Omental fat pad (tissue), 4 donors: ENCODE data around the gene CTLA4. TPM values are rescaled to one million over a fixed set of nuclear protein-coding genes. Genes with fewer than 3 reads are reported as not detected.

Experiments used
- ATAC-seq: fragments of 150-250 bp; one replicate; pipeline ENCODE4 v1.9.1; 2016; ENCODE audit warnings: mild to moderate bottlenecking, moderate library complexity; ENCODE audit not compliant: low FRiP score
- DNase-seq: peaks from one replicate; pipeline ENCODE4 v3.0.0-alpha.2; 2019; ENCODE audit warnings: low spot score
- total RNA-seq, 4 donors: library from RNA; depleted of rRNA; stranded (reverse); fragments of >200 nt; gene quantifications; one replicate each; pipeline ENCODE4 v1.1.0, GENCODE V29; 2016
- TF ChIP-seq, protein P1 (sequence below), 3 donors: fragments of 450-650 bp; IDR thresholded peaks; one replicate each; pipeline ENCODE4 v1.5.1; 2016 to 2017; ENCODE audit warnings: antibody characterized with exemption in 3 of 3, mild to moderate bottlenecking in 3 of 3, moderate library complexity in 2 of 3

Gene CTLA4
- total RNA-seq, 4 donors from 2014 or later: 2.0 to 4.7 (median 2.3) TPM; not detected in 1

GRCh38 chr2:203855274-203855673 is 12.3 kb upstream of the CTLA4 start:
- TF ChIP-seq, protein P1, sequence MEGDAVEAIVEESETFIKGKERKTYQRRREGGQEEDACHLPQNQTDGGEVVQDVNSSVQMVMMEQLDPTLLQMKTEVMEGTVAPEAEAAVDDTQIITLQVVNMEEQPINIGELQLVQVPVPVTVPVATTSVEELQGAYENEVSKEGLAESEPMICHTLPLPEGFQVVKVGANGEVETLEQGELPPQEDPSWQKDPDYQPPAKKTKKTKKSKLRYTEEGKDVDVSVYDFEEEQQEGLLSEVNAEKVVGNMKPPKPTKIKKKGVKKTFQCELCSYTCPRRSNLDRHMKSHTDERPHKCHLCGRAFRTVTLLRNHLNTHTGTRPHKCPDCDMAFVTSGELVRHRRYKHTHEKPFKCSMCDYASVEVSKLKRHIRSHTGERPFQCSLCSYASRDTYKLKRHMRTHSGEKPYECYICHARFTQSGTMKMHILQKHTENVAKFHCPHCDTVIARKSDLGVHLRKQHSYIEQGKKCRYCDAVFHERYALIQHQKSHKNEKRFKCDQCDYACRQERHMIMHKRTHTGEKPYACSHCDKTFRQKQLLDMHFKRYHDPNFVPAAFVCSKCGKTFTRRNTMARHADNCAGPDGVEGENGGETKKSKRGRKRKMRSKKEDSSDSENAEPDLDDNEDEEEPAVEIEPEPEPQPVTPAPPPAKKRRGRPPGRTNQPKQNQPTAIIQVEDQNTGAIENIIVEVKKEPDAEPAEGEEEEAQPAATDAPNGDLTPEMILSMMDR (IDR thresholded peaks at IDR 0.05): no peak
- ATAC-seq: no peak
- DNase-seq: no peak

GRCh38 chr2:203857656-203858055 is 9.9 kb upstream of the CTLA4 start:
- DNase-seq (no peak), ATAC-seq (no peak)
- TF ChIP-seq, protein P1 (IDR thresholded peaks at IDR 0.05): no peak

- ATAC-seq (no peak), DNase-seq (no peak)
- TF ChIP-seq, protein P1 (IDR thresholded peaks at IDR 0.05): no peak
Observed at GRCh38 chr2:203858176-203858575, 9.4 kb upstream of the CTLA4 start.

GRCh38 chr2:203859030-203859789 is 8.4 kb upstream of the CTLA4 start:
- no peak for ATAC-seq
- TF ChIP-seq, protein P1 (IDR thresholded peaks at IDR 0.05): no peak
- DNase-seq: no peak

DNA sequence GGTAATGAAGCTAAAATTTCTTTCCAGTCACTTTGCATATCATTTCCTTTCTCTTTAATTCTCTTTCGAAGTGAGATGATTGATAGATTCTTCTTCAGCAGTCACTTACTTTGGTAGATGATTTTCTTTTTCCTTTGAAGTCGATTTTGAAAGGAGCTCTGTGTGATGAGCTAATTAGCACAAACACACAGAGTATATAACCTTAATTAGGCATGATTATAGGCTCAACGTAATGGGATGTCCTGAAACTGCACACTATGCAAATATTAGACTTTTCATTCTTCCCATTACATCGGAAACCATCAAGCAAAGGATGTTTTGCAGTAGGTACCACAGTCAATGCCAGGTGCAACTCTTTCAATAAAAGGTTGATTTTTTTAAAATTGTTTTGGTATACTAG is 6.4 kb upstream of the CTLA4 start:
- ATAC-seq: no peak
- DNase-seq: no peak
- TF ChIP-seq, protein P1 (IDR thresholded peaks at IDR 0.05): no peak

DNA sequence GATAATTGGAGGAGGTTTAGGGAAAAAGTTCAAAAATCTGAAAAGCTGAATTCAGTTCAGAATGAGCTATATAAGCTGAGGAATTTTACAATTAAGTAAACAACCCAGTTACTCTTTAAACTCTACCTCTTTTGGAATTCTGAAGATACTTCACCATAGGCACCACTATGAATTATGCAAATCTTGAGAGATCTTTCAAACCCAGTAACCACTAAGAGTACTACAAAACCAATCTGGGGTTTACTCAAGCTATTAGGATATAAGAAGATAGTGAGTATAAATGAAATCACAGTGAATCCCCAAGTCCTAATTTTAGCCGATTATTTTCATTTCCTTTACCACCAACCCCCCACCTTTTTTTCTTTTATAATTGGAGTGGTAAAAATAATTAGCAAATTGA is 6.0 kb upstream of the CTLA4 start:
- no peak for DNase-seq
- ATAC-seq: no peak
- TF ChIP-seq, protein P1 (IDR thresholded peaks at IDR 0.05): no peak
